ENCODE data around the gene ARHGAP32. TPM values are rescaled to one million over a fixed set of nuclear protein-coding genes. Genes with fewer than 3 reads are reported as not detected.

Gene ARHGAP32
- total RNA-seq, 2 experiments from 2014 or later, result not detected

DNA sequence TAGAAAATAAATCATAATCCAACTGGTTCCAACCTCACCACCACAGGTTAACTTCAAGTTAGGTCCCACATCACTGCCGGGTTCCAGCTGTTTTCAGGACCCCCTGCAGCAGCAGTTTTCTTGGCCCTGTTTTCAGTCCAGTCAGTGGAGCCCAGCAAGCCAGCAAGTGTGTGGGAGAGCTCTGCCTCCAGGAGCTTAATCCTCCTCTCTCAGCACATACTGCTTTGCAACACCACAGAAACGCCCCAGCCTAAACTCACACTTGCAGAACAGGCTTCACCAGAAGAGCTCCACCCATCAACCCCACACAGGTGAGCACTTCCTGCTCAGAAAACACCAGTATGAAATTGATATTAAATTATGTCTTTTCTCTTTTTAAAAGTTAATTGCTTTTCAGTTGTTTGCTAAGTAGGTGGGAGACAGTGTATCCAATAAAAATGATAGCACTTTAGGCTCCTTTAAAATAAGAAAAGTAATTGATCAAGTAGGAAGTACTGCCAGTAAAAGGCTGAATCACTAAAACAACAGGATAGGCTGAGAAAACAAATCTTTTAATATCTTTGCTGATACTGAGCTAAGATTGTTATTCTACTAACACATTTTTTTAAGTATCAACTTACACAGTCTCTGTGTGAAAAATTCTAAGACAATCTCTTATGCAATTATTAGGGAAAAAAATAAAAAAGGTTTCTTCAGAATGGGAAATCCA lies 168.0 kb downstream of the ARHGAP32 start:
- H3K79me2 ChIP-seq (ENCODE audit: insufficient read depth, low read depth, low read length), result no peaks in the 10 kb centered on the region
- ChIA-PET CTCF (ENCODE audit: unreplicated experiment) (no interaction called here), POLR2A (interaction anchor here (0.5 to 1.5 kb wide), 4 partner anchors 10 to 47 kb away, joined by 3 to 5 read pairs (median 3); no protein-coding TSS in a partner anchor)
- no peak overlapping the region for H3K4me3 ChIP-seq (ENCODE audit: low read depth, low read length, poor library complexity, severe bottlenecking)
- no TSS peak for BruUV-seq (replicated peaks)
- no peaks in the 10 kb centered on the region for H4K20me1 ChIP-seq (ENCODE audit: insufficient read depth, low read length)
- H3K4me1 ChIP-seq (ENCODE audit: insufficient read depth, low read length, poor library complexity, severe bottlenecking), result no peaks in the 10 kb centered on the region
- no peak overlapping the region for H2AFZ ChIP-seq (ENCODE audit: low read length)
- no peaks in the 10 kb centered on the region for H3K9me2 ChIP-seq (ENCODE audit: insufficient read depth, low read length)
- H3K9me3 ChIP-seq (ENCODE audit: low read length), result no peaks in the 10 kb centered on the region
- H3K4me2 ChIP-seq (ENCODE audit: low read length), result no peak overlapping the region
- no peak overlapping the region for H3K27ac ChIP-seq (ENCODE audit: low read depth, low read length, poor library complexity, severe bottlenecking)
- DNase-seq (ENCODE audit: low spot score), result no peak
- H3K36me3 ChIP-seq (ENCODE audit: insufficient read depth, low read length), result no peaks in the 10 kb centered on the region
- intact Hi-C loops (cut with micrococcal nuclease; ENCODE audit: unreplicated experiment), result no loop called here
- no peak for TF ChIP-seq EZH2phosphoT487 (IDR thresholded peaks at IDR 0.05; ENCODE audit: borderline replicate concordance, low read depth, low read length)
- TF ChIP-seq, protein P1, sequence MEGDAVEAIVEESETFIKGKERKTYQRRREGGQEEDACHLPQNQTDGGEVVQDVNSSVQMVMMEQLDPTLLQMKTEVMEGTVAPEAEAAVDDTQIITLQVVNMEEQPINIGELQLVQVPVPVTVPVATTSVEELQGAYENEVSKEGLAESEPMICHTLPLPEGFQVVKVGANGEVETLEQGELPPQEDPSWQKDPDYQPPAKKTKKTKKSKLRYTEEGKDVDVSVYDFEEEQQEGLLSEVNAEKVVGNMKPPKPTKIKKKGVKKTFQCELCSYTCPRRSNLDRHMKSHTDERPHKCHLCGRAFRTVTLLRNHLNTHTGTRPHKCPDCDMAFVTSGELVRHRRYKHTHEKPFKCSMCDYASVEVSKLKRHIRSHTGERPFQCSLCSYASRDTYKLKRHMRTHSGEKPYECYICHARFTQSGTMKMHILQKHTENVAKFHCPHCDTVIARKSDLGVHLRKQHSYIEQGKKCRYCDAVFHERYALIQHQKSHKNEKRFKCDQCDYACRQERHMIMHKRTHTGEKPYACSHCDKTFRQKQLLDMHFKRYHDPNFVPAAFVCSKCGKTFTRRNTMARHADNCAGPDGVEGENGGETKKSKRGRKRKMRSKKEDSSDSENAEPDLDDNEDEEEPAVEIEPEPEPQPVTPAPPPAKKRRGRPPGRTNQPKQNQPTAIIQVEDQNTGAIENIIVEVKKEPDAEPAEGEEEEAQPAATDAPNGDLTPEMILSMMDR (conservative IDR thresholded peaks at IDR 0.05; ENCODE audit: low read length), result no peak

DNA sequence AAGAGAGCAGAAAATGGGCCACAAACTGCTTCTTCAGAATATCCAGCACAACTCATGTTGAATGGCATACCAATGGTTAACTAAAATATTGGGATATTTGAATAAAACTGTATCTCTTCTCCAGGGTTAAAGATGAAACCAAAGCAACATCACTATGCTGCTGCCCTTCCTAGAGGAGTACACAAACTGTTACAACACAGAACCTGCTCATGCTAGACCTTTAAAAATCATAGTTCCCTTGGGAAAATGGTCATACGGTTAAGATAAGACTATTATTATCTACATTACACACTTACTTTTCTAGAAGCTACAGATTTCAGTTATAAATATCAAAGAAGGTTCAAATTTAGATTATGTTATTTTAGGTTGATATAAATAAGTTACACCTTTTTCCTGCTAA lies 170.8 kb downstream of the ARHGAP32 start:
- Histone ChIP-seq H3K9me3 (ENCODE audit: low read length) (no peaks in the 10 kb centered on the region), H3K79me2 (ENCODE audit: insufficient read depth, low read depth, low read length) (no peaks in the 10 kb centered on the region), H2AFZ (ENCODE audit: low read length) (no peak overlapping the region), H3K4me2 (ENCODE audit: low read length) (no peak overlapping the region), H3K36me3 (ENCODE audit: insufficient read depth, low read length) (no peaks in the 10 kb centered on the region), H3K9me2 (ENCODE audit: insufficient read depth, low read length) (no peaks in the 10 kb centered on the region), H3K4me1 (ENCODE audit: insufficient read depth, low read length, poor library complexity, severe bottlenecking) (no peaks in the 10 kb centered on the region), H3K4me3 (ENCODE audit: low read depth, low read length, poor library complexity, severe bottlenecking) (no peak overlapping the region), H3K27ac (ENCODE audit: low read depth, low read length, poor library complexity, severe bottlenecking) (no peak overlapping the region), H4K20me1 (ENCODE audit: insufficient read depth, low read length) (no peaks in the 10 kb centered on the region)
- TF ChIP-seq, protein P1 (conservative IDR thresholded peaks at IDR 0.05; ENCODE audit: low read length), result no peak
- TF ChIP-seq EZH2phosphoT487 (IDR thresholded peaks at IDR 0.05; ENCODE audit: borderline replicate concordance, low read depth, low read length), result no peak
- intact Hi-C loops (cut with micrococcal nuclease; ENCODE audit: unreplicated experiment), result no loop called here
- ChIA-PET POLR2A (no interaction called here), CTCF (ENCODE audit: unreplicated experiment) (no interaction called here)
- no peak for DNase-seq (ENCODE audit: low spot score)
- BruUV-seq (replicated peaks), result no TSS peak

DNA sequence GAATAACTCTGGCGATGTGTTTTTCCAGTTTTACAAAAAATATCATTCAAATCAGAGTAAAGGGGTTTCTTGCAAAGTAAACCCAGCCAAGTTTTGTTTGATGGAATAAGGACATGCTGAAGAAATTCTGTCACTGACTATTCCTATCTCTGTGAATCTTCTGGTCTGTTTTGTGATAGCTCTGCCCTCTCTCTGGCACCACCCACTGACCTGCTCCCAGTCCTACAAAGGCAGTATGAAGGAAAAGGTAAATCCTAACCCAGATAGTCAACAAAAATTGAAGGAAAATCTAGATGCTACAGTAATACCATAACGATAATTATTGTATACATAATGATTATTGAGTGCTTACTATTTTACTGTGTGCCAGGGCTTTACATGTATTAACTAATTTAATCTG lies 173.1 kb downstream of the ARHGAP32 start:
- Histone ChIP-seq H3K36me3 (ENCODE audit: insufficient read depth, low read length) (no peaks in the 10 kb centered on the region), H3K9me3 (ENCODE audit: low read length) (no peaks in the 10 kb centered on the region), H4K20me1 (ENCODE audit: insufficient read depth, low read length) (no peaks in the 10 kb centered on the region), H3K4me2 (ENCODE audit: low read length) (no peak overlapping the region), H3K27ac (ENCODE audit: low read depth, low read length, poor library complexity, severe bottlenecking) (no peak overlapping the region), H3K4me1 (ENCODE audit: insufficient read depth, low read length, poor library complexity, severe bottlenecking) (no peaks in the 10 kb centered on the region), H2AFZ (ENCODE audit: low read length) (no peak overlapping the region), H3K9me2 (ENCODE audit: insufficient read depth, low read length) (no peaks in the 10 kb centered on the region), H3K4me3 (ENCODE audit: low read depth, low read length, poor library complexity, severe bottlenecking) (no peak overlapping the region), H3K79me2 (ENCODE audit: insufficient read depth, low read depth, low read length) (no peaks in the 10 kb centered on the region)
- POLR2A ChIA-PET, result no interaction called here
- BruUV-seq (replicated peaks), result no TSS peak
- no peak for DNase-seq (ENCODE audit: low spot score)
- CTCF ChIA-PET (ENCODE audit: unreplicated experiment), result no interaction called here
- TF ChIP-seq, protein P1 (conservative IDR thresholded peaks at IDR 0.05; ENCODE audit: low read length), result no peak
- no peak for TF ChIP-seq EZH2phosphoT487 (IDR thresholded peaks at IDR 0.05; ENCODE audit: borderline replicate concordance, low read depth, low read length)
- intact Hi-C loops (cut with micrococcal nuclease; ENCODE audit: unreplicated experiment), result no loop called here
